HepG2 (cell line): ENCODE data around the gene LAMA5. TPM values are rescaled to one million over a fixed set of nuclear protein-coding genes. Genes with fewer than 3 reads are reported as not detected.

Experiments used
- HNRNPLL ChIP-seq: fragments of 200-400 bp; formaldehyde crosslinking; IDR thresholded peaks from 2 replicates; pipeline ENCODE4 v1.6.1; 2017; ENCODE audit warnings: mild to moderate bottlenecking, low read depth, low read length; ENCODE audit not compliant: poor library complexity, severe bottlenecking
- IRX3 ChIP-seq: sonication (generic); formaldehyde crosslinking; IDR thresholded peaks from 2 replicates; pipeline ENCODE4 v1.8.1; 2023; ENCODE audit warnings: mild to moderate bottlenecking, low read depth, missing genetic modification reagents, borderline replicate concordance
- PCBP2 ChIP-seq: fragments of 200-400 bp; formaldehyde crosslinking; optimal IDR thresholded peaks from 2 replicates; pipeline ENCODE3; 2018; ENCODE audit warnings: low read length, low read depth; ENCODE audit not compliant: poor library complexity, severe bottlenecking
- RFXAP ChIP-seq: sonication (generic); formaldehyde crosslinking; IDR thresholded peaks from 2 replicates; pipeline ENCODE4 v1.4.0; 2020; ENCODE audit warnings: missing genetic modification reagents, borderline replicate concordance
- TMF1 ChIP-seq: sonication (generic); formaldehyde crosslinking; IDR thresholded peaks from 2 replicates; pipeline ENCODE4 v1.8.1; 2022; ENCODE audit warnings: low read depth, missing genetic modification reagents
- ZNF619 ChIP-seq: sonication (generic); formaldehyde crosslinking; IDR thresholded peaks from 2 replicates; pipeline ENCODE4 v1.4.0; 2020; ENCODE audit warnings: mild to moderate bottlenecking, missing genetic modification reagents
- polyA plus RNA-seq, 8 experiments: library from polyadenylated mRNA; depleted of rRNA in 3 of 8; stranded (reverse) in 7 of 8; unstranded in 1 of 8; fragments of >200 nt; fragmentation: Illumina TruSeq in 4 of 8; extraction: Trizol in 4 of 8; gene quantifications; 2 replicates each; pipeline versions ENCODE4 v1.2.1 to v1.2.3, GENCODE V29; 2011 to 2016; ENCODE audit warnings: low read depth in 4 of 8, missing spikeins in 1 of 8, mixed read lengths in 1 of 8; ENCODE audit not compliant: insufficient read depth in 1 of 8
- total RNA-seq, 5 experiments: library from RNA; depleted of rRNA; stranded (reverse); fragments of >200 nt; fragmentation: Illumina TruSeq; extraction: Trizol; gene quantifications; 2 replicates each; pipeline ENCODE4 v1.2.3, GENCODE V29; 2016; ENCODE audit warnings: low read depth in 1 of 5
- TF ChIP-seq, protein P1 (sequence below): sonication (generic); formaldehyde crosslinking; IDR thresholded peaks from 2 replicates; pipeline ENCODE4 v1.4.0; 2020; ENCODE audit warnings: missing genetic modification reagents, borderline replicate concordance
- TF ChIP-seq, protein P2 (sequence below), 2 experiments: sonication (generic) in 1 of 2; formaldehyde crosslinking in 1 of 2; IDR thresholded peaks; 2 replicates each; pipeline versions ENCODE4 v1.4.0 to v1.6.1; 2016 to 2020; ENCODE audit warnings: borderline replicate concordance in 1 of 2, low read depth in 1 of 2, mild to moderate bottlenecking in 1 of 2, missing genetic modification reagents in 1 of 2
- TF ChIP-seq, protein P3 (sequence below): sonication (generic); formaldehyde crosslinking; IDR thresholded peaks from 2 replicates; pipeline ENCODE4 v1.5.0; 2020; ENCODE audit warnings: missing genetic modification reagents
- TF ChIP-seq, protein P4 (sequence below): sonication (generic); formaldehyde crosslinking; IDR thresholded peaks from 2 replicates; pipeline ENCODE4 v1.5.0; 2020; ENCODE audit warnings: mild to moderate bottlenecking, missing genetic modification reagents, moderate library complexity
- TF ChIP-seq, protein P5 (sequence below), 2 experiments: sonication (generic) in 1 of 2; formaldehyde crosslinking in 1 of 2; IDR thresholded peaks; 2 replicates each; pipeline versions ENCODE4 v1.5.1 to v1.6.1; 2011 to 2020; ENCODE audit warnings: borderline replicate concordance in 1 of 2, low read depth in 1 of 2, low read length in 1 of 2, mild to moderate bottlenecking in 1 of 2, missing genetic modification reagents in 1 of 2, moderate library complexity in 1 of 2

Gene LAMA5
- total and polyA plus RNA-seq, 2 of the 13 experiments (the other 11 are each of a cell fraction or from before 2014, with no cell fraction given), result 21.0 to 44.7 TPM

DNA sequence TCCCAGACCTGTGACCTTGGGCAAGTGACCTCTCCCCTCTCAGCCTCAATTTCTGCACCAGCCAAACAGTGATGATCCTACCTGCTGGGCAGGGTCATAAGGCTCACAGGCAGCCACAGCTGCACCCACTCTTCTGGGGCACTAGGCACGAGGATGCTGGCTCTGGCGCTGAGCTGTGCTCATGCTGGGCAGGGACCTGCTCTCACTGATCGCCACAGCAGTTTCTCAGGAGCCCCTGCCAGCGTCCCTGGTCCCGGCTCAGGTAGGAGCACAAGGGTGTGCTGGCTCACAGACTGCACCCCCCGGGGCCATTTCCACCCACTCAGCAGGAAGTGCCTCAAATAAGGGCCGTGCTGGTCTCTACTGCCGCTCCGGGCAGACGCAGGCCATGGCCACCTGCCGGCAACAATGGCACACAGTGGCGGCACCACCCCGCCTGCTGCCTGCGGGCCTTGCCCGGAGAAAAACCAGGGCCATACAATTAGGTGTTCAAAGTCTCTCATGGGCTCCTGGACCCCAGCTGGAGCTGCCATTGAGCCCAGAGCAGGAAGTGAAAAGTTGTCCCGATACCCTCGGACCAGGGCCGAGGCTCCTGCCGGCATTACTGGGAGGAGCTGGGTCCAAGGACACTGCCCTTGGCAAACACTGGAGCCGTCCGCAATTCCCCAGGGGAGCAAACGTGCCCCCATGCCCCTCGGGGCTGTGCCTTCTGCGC, 44.5 kb upstream of the LAMA5 start (continued):
- TF ChIP-seq, protein P1, sequence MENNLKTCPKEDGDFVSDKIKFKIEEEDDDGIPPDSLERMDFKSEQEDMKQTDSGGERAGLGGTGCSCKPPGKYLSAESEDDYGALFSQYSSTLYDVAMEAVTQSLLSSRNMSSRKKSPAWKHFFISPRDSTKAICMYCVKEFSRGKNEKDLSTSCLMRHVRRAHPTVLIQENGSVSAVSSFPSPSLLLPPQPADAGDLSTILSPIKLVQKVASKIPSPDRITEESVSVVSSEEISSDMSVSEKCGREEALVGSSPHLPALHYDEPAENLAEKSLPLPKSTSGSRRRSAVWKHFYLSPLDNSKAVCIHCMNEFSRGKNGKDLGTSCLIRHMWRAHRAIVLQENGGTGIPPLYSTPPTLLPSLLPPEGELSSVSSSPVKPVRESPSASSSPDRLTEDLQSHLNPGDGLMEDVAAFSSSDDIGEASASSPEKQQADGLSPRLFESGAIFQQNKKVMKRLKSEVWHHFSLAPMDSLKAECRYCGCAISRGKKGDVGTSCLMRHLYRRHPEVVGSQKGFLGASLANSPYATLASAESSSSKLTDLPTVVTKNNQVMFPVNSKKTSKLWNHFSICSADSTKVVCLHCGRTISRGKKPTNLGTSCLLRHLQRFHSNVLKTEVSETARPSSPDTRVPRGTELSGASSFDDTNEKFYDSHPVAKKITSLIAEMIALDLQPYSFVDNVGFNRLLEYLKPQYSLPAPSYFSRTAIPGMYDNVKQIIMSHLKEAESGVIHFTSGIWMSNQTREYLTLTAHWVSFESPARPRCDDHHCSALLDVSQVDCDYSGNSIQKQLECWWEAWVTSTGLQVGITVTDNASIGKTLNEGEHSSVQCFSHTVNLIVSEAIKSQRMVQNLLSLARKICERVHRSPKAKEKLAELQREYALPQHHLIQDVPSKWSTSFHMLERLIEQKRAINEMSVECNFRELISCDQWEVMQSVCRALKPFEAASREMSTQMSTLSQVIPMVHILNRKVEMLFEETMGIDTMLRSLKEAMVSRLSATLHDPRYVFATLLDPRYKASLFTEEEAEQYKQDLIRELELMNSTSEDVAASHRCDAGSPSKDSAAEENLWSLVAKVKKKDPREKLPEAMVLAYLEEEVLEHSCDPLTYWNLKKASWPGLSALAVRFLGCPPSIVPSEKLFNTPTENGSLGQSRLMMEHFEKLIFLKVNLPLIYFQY (CRISPR knock-in tag), result 0 out of 2 replicates have a peak, but pooled peaks have one; percentile 56
- TF ChIP-seq HNRNPLL, result peak; percentile 49
- peak; percentile 70; the same call in 1 of the 2 replicates for TF ChIP-seq ZNF619 (CRISPR knock-in tag)
- TF ChIP-seq, protein P2, sequence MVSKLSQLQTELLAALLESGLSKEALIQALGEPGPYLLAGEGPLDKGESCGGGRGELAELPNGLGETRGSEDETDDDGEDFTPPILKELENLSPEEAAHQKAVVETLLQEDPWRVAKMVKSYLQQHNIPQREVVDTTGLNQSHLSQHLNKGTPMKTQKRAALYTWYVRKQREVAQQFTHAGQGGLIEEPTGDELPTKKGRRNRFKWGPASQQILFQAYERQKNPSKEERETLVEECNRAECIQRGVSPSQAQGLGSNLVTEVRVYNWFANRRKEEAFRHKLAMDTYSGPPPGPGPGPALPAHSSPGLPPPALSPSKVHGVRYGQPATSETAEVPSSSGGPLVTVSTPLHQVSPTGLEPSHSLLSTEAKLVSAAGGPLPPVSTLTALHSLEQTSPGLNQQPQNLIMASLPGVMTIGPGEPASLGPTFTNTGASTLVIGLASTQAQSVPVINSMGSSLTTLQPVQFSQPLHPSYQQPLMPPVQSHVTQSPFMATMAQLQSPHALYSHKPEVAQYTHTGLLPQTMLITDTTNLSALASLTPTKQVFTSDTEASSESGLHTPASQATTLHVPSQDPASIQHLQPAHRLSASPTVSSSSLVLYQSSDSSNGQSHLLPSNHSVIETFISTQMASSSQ (IDR thresholded peaks at IDR 0.05; ENCODE audit: low read depth), result no peak
- TF ChIP-seq, protein P2 (CRISPR knock-in tag; IDR thresholded peaks at IDR 0.05; ENCODE audit: borderline replicate concordance), result peak; percentile 53
- TF ChIP-seq IRX3 (CRISPR knock-in tag), result peak; percentile 88
- TF ChIP-seq, protein P3, sequence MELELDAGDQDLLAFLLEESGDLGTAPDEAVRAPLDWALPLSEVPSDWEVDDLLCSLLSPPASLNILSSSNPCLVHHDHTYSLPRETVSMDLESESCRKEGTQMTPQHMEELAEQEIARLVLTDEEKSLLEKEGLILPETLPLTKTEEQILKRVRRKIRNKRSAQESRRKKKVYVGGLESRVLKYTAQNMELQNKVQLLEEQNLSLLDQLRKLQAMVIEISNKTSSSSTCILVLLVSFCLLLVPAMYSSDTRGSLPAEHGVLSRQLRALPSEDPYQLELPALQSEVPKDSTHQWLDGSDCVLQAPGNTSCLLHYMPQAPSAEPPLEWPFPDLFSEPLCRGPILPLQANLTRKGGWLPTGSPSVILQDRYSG, result no peak
- TF ChIP-seq TMF1, result peak; percentile 74; the same call in 1 of the 2 replicates
- TF ChIP-seq, protein P4, sequence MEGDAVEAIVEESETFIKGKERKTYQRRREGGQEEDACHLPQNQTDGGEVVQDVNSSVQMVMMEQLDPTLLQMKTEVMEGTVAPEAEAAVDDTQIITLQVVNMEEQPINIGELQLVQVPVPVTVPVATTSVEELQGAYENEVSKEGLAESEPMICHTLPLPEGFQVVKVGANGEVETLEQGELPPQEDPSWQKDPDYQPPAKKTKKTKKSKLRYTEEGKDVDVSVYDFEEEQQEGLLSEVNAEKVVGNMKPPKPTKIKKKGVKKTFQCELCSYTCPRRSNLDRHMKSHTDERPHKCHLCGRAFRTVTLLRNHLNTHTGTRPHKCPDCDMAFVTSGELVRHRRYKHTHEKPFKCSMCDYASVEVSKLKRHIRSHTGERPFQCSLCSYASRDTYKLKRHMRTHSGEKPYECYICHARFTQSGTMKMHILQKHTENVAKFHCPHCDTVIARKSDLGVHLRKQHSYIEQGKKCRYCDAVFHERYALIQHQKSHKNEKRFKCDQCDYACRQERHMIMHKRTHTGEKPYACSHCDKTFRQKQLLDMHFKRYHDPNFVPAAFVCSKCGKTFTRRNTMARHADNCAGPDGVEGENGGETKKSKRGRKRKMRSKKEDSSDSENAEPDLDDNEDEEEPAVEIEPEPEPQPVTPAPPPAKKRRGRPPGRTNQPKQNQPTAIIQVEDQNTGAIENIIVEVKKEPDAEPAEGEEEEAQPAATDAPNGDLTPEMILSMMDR (CRISPR knock-in tag), result peak; percentile 56
- 0 out of 2 replicates have a peak, but pooled peaks have one; percentile 30 for TF ChIP-seq RFXAP (CRISPR knock-in tag)
- TF ChIP-seq PCBP2, result no peak
- TF ChIP-seq, protein P5, sequence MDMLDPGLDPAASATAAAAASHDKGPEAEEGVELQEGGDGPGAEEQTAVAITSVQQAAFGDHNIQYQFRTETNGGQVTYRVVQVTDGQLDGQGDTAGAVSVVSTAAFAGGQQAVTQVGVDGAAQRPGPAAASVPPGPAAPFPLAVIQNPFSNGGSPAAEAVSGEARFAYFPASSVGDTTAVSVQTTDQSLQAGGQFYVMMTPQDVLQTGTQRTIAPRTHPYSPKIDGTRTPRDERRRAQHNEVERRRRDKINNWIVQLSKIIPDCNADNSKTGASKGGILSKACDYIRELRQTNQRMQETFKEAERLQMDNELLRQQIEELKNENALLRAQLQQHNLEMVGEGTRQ (IDR thresholded peaks at IDR 0.05; ENCODE audit: low read depth, low read length), result no peak
- TF ChIP-seq, protein P5 (CRISPR knock-in tag; IDR thresholded peaks at IDR 0.05; ENCODE audit: borderline replicate concordance), result no peak
